HG02763 (cell line): ENCODE results near the gene MUC12.
"Not testable (repeated sequence)": the region's sequence is repeated elsewhere in the genome, so short reads cannot be mapped to it uniquely, and the experiment has no call there.

Experiments used
- ATAC-seq: cut with Tn5 transposase; IDR thresholded peaks from one replicate; pipeline ENCODE4 v1.9.1; 2021; ENCODE audit warnings: mild to moderate bottlenecking, moderate library complexity; ENCODE audit not compliant: unreplicated experiment

Gene MUC12

GRCh38 chr7:100959894-100960293 is 9.5 kb upstream of the MUC12 start:
- ATAC-seq, result no peak

GRCh38 chr7:100962537-100962936 is 6.8 kb upstream of the MUC12 start:
- no peak for ATAC-seq

- no peak for ATAC-seq
Measured at GRCh38 chr7:100963386-100963785, 6.0 kb upstream of the MUC12 start.

GRCh38 chr7:100963874-100964273 is 5.5 kb upstream of the MUC12 start:
- ATAC-seq, result no peak

GRCh38 chr7:100964630-100965029 is 4.7 kb upstream of the MUC12 start:
- ATAC-seq, result no peak

GRCh38 chr7:100965045-100965722 is 4.2 kb upstream of the MUC12 start:
- ATAC-seq, result no peak

GRCh38 chr7:100965723-100966541 is 3.4 kb upstream of the MUC12 start:
- ATAC-seq, result no peak

- no peak for ATAC-seq
Measured at GRCh38 chr7:100966542-100967291, 2.6 kb upstream of the MUC12 start.

GRCh38 chr7:100967292-100967863 is 2.0 kb upstream of the MUC12 start:
- no peak for ATAC-seq

- no peak for ATAC-seq
Measured at GRCh38 chr7:100968031-100968430, 1.3 kb upstream of the MUC12 start.

GRCh38 chr7:100968650-100969049 is 715 bp upstream of the MUC12 start:
- no peak for ATAC-seq

GRCh38 chr7:100971111-100972001 is 2.0 kb downstream of the MUC12 start:
- no peak for ATAC-seq

- no peak for ATAC-seq
Measured at GRCh38 chr7:100972002-100972347, 2.6 kb downstream of the MUC12 start.

GRCh38 chr7:100974021-100974420 is 4.7 kb downstream of the MUC12 start:
- ATAC-seq, result no peak

- no peak for ATAC-seq
Measured at GRCh38 chr7:100975371-100975821, 6.0 kb downstream of the MUC12 start.

GRCh38 chr7:100978300-100978699 is 8.9 kb downstream of the MUC12 start:
- no peak for ATAC-seq

GRCh38 chr7:100983451-100984187 is 14.3 kb downstream of the MUC12 start:
- no peak for ATAC-seq

GRCh38 chr7:100984241-100984918 is 15.0 kb downstream of the MUC12 start:
- ATAC-seq, result not testable (repeated sequence)
